Activated CD8-positive, alpha-beta T cell treated with anti-CD3 and anti-CD28 coated beads for 36 hours (primary cell): ENCODE results near the gene ALKAL2. TPM values are rescaled to one million over a fixed set of nuclear protein-coding genes. Genes with fewer than 3 reads are reported as not detected.

Experiments used
- ATAC-seq: fragments of 200-7000 bp; cut with Tn5 transposase; one replicate; pipeline ENCODE4 v1.10.0; 2021; ENCODE audit warnings: mild to moderate bottlenecking, moderate library complexity
- CTCF ChIA-PET: fragments of 350-600 bp; sonication (Branson Sonifier 250); formaldehyde crosslinking; loops from one replicate; lab custom pipeline; 2021; ENCODE audit warnings: antibody characterized with exemption; lab: Charles Lee
- POLR2A ChIA-PET: fragments of 350-600 bp; sonication (Branson Sonifier 250); formaldehyde crosslinking; loops from one replicate; lab custom pipeline; 2021; ENCODE audit warnings: antibody characterized with exemption; lab: Charles Lee
- DNase-seq: peaks from one replicate; pipeline ENCODE4 v3.0.0-alpha.2; 2020
- H3K27ac Mint-ChIP-seq: one replicate; pipeline ENCODE4 v1.8.0; 2021; ENCODE audit warnings: mild to moderate bottlenecking, mixed read lengths
- H3K27me3 Mint-ChIP-seq: one replicate; pipeline ENCODE4 v1.8.0; 2021; ENCODE audit warnings: mixed read lengths
- H3K36me3 Mint-ChIP-seq: one replicate; pipeline ENCODE4 v1.8.0; 2021; ENCODE audit warnings: low read depth, mixed read lengths
- H3K4me1 Mint-ChIP-seq: one replicate; pipeline ENCODE4 v1.8.0; 2021; ENCODE audit warnings: low read depth, mixed read lengths
- H3K4me3 Mint-ChIP-seq: one replicate; pipeline ENCODE4 v1.8.0; 2021; ENCODE audit warnings: mild to moderate bottlenecking, moderate library complexity, mixed read lengths
- H3K9me3 Mint-ChIP-seq: one replicate; pipeline ENCODE4 v1.8.0; 2021; ENCODE audit warnings: mixed read lengths
- CTCF ChIP-seq: fragments of 200-600 bp; IDR thresholded peaks from one replicate; pipeline ENCODE4 v1.8.0; 2022; ENCODE audit warnings: antibody characterized with exemption, mild to moderate bottlenecking
- intact Hi-C: fragments of 100-400 bp; cut with micrococcal nuclease; formaldehyde crosslinking; loops from one replicate; pipeline ENCODE4 v1.10.0; 2022
- total RNA-seq, 2 experiments: library from RNA; stranded (reverse); gene quantifications; one replicate each; pipeline ENCODE4 v1.2.3, GENCODE V29; 2021

The ALKAL2 gene
- total RNA-seq, 2 experiments from 2014 or later = not detected

GRCh38 chr2:254241-254640, 33.6 kb downstream of the ALKAL2 start:
- H3K27ac Mint-ChIP-seq = no peak overlapping the region
- DNase-seq (no peak), ATAC-seq (no peak)
- ChIA-PET POLR2A (no interaction called here), CTCF (interaction anchor here (1.3 kb wide), 1 partner anchor 14 kb away, joined by 3 read pairs; no protein-coding TSS in a partner anchor)
- H3K27me3 Mint-ChIP-seq = no peaks in the 10 kb centered on the region
- peaks cover 18% of the 10 kb centered on the region for H3K36me3 Mint-ChIP-seq
- peaks cover 14% of the 10 kb centered on the region for H3K9me3 Mint-ChIP-seq
- H3K4me3 Mint-ChIP-seq = no peak overlapping the region
- H3K4me1 Mint-ChIP-seq = no peaks in the 10 kb centered on the region
- no peak for TF ChIP-seq CTCF
- intact Hi-C loops = no loop called here

- H3K4me3 Mint-ChIP-seq = no peak overlapping the region
- H3K4me1 Mint-ChIP-seq = no peaks in the 10 kb centered on the region
- ChIA-PET CTCF (interaction anchor here (0.7 kb wide), 1 partner anchor 37 kb away, joined by 3 read pairs; no protein-coding TSS in a partner anchor), POLR2A (no interaction called here)
- intact Hi-C loops = no loop called here
- no peak for TF ChIP-seq CTCF
- peaks cover 11% of the 10 kb centered on the region for H3K36me3 Mint-ChIP-seq
- no peak for ATAC-seq
- H3K9me3 Mint-ChIP-seq = peaks cover 5% of the 10 kb centered on the region
- H3K27ac Mint-ChIP-seq = no peak overlapping the region
- DNase-seq = no peak
- no peaks in the 10 kb centered on the region for H3K27me3 Mint-ChIP-seq
Measured at GRCh38 chr2:253202-253638, 34.7 kb downstream of the ALKAL2 start.

GRCh38 chr2:252001-252602, 35.8 kb downstream of the ALKAL2 start:
- Mint-ChIP-seq H3K27ac (no peak overlapping the region), H3K4me1 (no peaks in the 10 kb centered on the region), H3K27me3 (no peaks in the 10 kb centered on the region), H3K36me3 (peaks cover 8% of the 10 kb centered on the region), H3K9me3 (peaks cover 2% of the 10 kb centered on the region), H3K4me3 (no peak overlapping the region)
- no peak for ATAC-seq
- intact Hi-C loops = no loop called here
- CTCF ChIA-PET = no interaction called here
- DNase-seq = no peak
- no peak for TF ChIP-seq CTCF
- POLR2A ChIA-PET = no interaction called here

- ATAC-seq = no peak
- Mint-ChIP-seq H3K4me1 (peaks cover 3% of the 10 kb centered on the region), H3K27me3 (no peaks in the 10 kb centered on the region), H3K27ac (no peak overlapping the region), H3K9me3 (no peaks in the 10 kb centered on the region), H3K36me3 (peaks cover 11% of the 10 kb centered on the region), H3K4me3 (no peak overlapping the region)
- no peak for DNase-seq
- intact Hi-C loops = no loop called here
- TF ChIP-seq CTCF = no peak
- POLR2A ChIA-PET = no interaction called here
- CTCF ChIA-PET = interaction anchor here (0.6 to 1.6 kb wide), 2 partner anchors 40 to 387 kb away, joined by 3 to 7 read pairs; no protein-coding TSS in a partner anchor
Measured at GRCh38 chr2:249538-250042, 38.3 kb downstream of the ALKAL2 start.

GRCh38 chr2:248724-249123, 39.2 kb downstream of the ALKAL2 start:
- Mint-ChIP-seq H3K27ac (no peak overlapping the region), H3K4me1 (peaks cover 3% of the 10 kb centered on the region), H3K4me3 (no peak overlapping the region), H3K36me3 (peaks cover 18% of the 10 kb centered on the region), H3K9me3 (no peaks in the 10 kb centered on the region), H3K27me3 (no peaks in the 10 kb centered on the region)
- intact Hi-C loops = no loop called here
- ATAC-seq = no peak
- no peak for DNase-seq
- ChIA-PET CTCF (interaction anchor here (0.7 to 3.3 kb wide), 2 partner anchors 9 to 10 kb away, joined by 3 to 21 read pairs; no protein-coding TSS in a partner anchor), POLR2A (no interaction called here)
- TF ChIP-seq CTCF = no peak
